Left lung (tissue), 10 donors: ENCODE data around the gene LAT. TPM values are rescaled to one million over a fixed set of nuclear protein-coding genes. Genes with fewer than 3 reads are reported as not detected.
A peak's percentile ranks its signal among the peaks of the same experiment; 100 is the strongest.

ENCODE experiments used
- ATAC-seq: fragments of 200-7000 bp; cut with Tn5 transposase; one replicate; pipeline ENCODE4 v1.9.1; 2020; ENCODE audit warnings: moderate library complexity
- DNase-seq, 4 donors: peaks; one replicate each; pipeline ENCODE4 v3.0.0-alpha.2; 2013 to 2020
- H3K27ac ChIP-seq, 2 donors: fragments of 200-600 bp; sonication (generic) in 1 of 2; one replicate each; pipeline versions ENCODE4 v1.5.0 to v1.8.0; 2020 to 2021
- H3K27me3 ChIP-seq, 2 donors: fragments of 200-600 bp; sonication (generic) in 1 of 2; one replicate each; pipeline versions ENCODE4 v1.5.0 to v1.8.0; 2020 to 2021
- H3K36me3 ChIP-seq, 2 donors: fragments of 200-600 bp; sonication (generic) in 1 of 2; one replicate each; pipeline versions ENCODE4 v1.5.0 to v1.8.0; 2020 to 2021
- H3K4me1 ChIP-seq, 2 donors: fragments of 200-600 bp; one replicate each; pipeline ENCODE4 v1.8.0; 2021
- H3K4me3 ChIP-seq, 2 donors: fragments of 200-600 bp; sonication (generic) in 1 of 2; one replicate each; pipeline versions ENCODE4 v1.5.0 to v1.8.0; 2020 to 2021; ENCODE audit warnings: mild to moderate bottlenecking in 1 of 2
- H3K9me3 ChIP-seq, 2 donors: fragments of 200-600 bp; sonication (generic) in 1 of 2; one replicate each; pipeline versions ENCODE4 v1.5.0 to v1.8.0; 2020 to 2021
- intact Hi-C, 2 donors: fragments of 100-400 bp; cut with DNase I; formaldehyde crosslinking; loops; one replicate each; pipeline versions ENCODE4 v1.11.2 to v1.14.2; 2022
- polyA plus RNA-seq, 6 donors: library from polyadenylated mRNA; unstranded; fragments of 120-200 nt; gene quantifications; one replicate each; pipeline ENCODE4 v1.2.1, GENCODE V29; 2013; ENCODE audit not compliant: insufficient read length in 6 of 6
- total RNA-seq, 2 donors: library from RNA; stranded (reverse); fragmentation: NEBNext Ultra II Directional; extraction: Animal tissue kit (Norgen Biotek cat#: 25700); gene quantifications; one replicate each; pipeline ENCODE4 v1.2.1, GENCODE V29; 2021
- TF ChIP-seq, protein P1 (sequence below), 2 donors: fragments of 200-600 bp; sonication (generic) in 1 of 2; IDR thresholded peaks; one replicate each; pipeline versions ENCODE4 v1.5.0 to v1.8.0; 2021; ENCODE audit warnings: antibody characterized with exemption in 2 of 2
- donor health status: DM: no; HTN: yes; CAD: no.
- donor health status: DM: no; HTN: no; CAD: no.

LAT gene
- total and polyA plus RNA-seq, 8 donors: 5.1 to 14.0 (median 7.0) TPM

DNA sequence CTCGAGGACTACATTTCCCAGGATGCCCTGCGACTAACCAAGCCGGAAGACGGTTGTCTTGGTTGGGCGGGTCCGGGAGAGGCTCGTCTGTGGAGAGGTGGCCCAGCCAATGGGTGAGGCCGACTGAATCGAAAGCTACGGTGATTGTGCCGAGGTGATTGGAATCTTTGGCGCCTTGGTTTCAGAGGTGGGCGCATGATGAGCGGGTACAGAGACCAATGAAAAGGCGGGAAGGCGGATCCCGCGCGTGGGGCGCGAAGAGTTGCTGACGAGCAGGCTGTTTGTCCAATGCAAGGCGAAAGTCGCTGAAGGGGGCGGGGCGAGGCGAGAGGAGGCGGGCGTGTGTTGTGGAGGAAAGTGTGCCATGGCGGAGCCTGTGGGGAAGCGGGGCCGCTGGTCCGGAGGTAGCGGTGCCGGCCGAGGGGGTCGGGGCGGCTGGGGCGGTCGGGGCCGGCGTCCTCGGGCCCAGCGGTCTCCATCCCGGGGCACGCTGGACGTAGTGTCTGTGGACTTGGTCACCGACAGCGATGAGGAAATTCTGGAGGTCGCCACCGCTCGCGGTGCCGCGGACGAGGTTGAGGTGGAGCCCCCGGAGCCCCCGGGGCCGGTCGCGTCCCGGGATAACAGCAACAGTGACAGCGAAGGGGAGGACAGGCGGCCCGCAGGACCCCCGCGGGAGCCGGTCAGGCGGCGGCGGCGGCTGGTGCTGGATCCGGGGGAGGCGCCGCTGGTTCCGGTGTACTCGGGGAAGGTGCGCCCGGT, 34.0 kb upstream of the LAT start, which contains the start of gene NFATC2IP:
TSS of gene NFATC2IP (plus strand) at position 290 of the 762 bp plus-strand sequence. CDS start at position 365, 75 bp downstream.
- Histone ChIP-seq H3K9me3 (no peaks in the 10 kb centered on the region), H3K4me1 (peaks cover 10 to 24% of the 10 kb centered on the region in 2 donors), H3K27me3 (no peaks in the 10 kb centered on the region), H3K4me3 (peak within 1 kb of the TSS; percentile 93 to 99), H3K27ac (peak within 1 kb of the TSS; percentile 77 to 86), H3K36me3 (peaks cover 0 to 29% of the 10 kb centered on the region in 2 donors)
- intact Hi-C loops: no loop called here
- TF ChIP-seq, protein P1, sequence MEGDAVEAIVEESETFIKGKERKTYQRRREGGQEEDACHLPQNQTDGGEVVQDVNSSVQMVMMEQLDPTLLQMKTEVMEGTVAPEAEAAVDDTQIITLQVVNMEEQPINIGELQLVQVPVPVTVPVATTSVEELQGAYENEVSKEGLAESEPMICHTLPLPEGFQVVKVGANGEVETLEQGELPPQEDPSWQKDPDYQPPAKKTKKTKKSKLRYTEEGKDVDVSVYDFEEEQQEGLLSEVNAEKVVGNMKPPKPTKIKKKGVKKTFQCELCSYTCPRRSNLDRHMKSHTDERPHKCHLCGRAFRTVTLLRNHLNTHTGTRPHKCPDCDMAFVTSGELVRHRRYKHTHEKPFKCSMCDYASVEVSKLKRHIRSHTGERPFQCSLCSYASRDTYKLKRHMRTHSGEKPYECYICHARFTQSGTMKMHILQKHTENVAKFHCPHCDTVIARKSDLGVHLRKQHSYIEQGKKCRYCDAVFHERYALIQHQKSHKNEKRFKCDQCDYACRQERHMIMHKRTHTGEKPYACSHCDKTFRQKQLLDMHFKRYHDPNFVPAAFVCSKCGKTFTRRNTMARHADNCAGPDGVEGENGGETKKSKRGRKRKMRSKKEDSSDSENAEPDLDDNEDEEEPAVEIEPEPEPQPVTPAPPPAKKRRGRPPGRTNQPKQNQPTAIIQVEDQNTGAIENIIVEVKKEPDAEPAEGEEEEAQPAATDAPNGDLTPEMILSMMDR (IDR thresholded peaks at IDR 0.05): no peak
- DNase-seq (peak; percentile 98 to 100 (median 100)), ATAC-seq (peak; percentile 98)

DNA sequence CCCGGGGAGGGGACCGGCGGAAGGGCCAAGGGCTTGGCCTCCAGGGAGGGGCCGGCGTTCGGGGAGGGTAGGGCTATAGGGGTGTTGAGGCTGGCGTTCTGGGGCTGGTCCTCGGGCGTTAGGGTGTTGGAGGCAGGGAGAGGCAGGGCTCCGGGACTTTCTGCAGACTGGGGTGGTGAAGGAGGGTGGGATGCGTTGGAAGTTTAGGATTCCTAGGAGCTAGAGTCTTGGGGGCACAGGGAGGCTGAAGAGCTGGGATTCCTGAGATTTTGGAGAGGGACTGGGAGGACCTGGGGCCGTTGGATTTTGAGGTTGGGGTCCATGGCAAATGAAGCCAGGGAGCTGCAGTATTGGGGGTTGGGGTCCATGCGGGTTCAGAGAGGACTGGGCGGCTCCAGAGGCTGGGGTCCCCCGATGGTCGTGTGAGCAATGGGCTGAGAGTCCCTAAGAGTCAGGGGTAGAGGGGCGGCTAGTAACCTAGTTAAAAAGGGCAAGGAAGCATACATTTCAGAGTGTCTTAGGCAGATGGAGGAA, 33.4 kb upstream of the LAT start:
- Histone ChIP-seq H3K27ac (peak overlapping the region in 1 of 2 donors; percentile 86), H3K9me3 (no peaks in the 10 kb centered on the region), H3K27me3 (no peaks in the 10 kb centered on the region), H3K4me1 (peaks cover 8 to 22% of the 10 kb centered on the region in 2 donors), H3K4me3 (peak overlapping the region; percentile 93 to 99), H3K36me3 (peaks cover 0 to 36% of the 10 kb centered on the region in 2 donors)
- ATAC-seq (no peak), DNase-seq (peak in 2 of 4 donors; percentile 41 to 46)
- intact Hi-C loops: no loop called here
- TF ChIP-seq, protein P1 (IDR thresholded peaks at IDR 0.05): no peak

DNA sequence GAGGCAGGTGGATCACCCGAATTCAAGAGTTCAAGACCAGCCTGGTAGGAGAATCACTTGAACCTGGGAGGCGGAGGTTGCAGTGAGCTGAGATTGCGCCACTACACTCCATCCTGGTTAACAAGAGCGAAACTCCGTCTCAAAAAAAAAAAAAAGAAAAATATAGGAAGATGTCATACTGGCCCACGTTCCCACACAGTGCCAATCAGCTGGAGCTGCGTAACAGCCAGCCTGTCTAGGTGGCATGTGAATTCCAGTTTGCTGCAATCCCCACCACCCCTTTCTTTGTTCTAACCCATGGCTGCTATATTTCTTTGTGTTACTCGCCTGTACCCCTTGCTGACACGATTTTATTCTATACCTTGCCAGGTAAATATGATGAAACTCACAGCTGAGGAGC, 26.6 kb upstream of the LAT start:
- peaks cover 0 to 99% of the 10 kb centered on the region in 2 donors for H3K36me3 ChIP-seq
- H3K27ac ChIP-seq: no peak overlapping the region
- no peaks in the 10 kb centered on the region for H3K27me3 ChIP-seq
- no peak overlapping the region for H3K4me3 ChIP-seq
- TF ChIP-seq, protein P1 (IDR thresholded peaks at IDR 0.05): no peak
- DNase-seq (peak in 1 of 4 donors; percentile 5), ATAC-seq (no peak)
- no peaks in the 10 kb centered on the region for H3K4me1 ChIP-seq
- intact Hi-C loops: no loop called here
- no peaks in the 10 kb centered on the region for H3K9me3 ChIP-seq

DNA sequence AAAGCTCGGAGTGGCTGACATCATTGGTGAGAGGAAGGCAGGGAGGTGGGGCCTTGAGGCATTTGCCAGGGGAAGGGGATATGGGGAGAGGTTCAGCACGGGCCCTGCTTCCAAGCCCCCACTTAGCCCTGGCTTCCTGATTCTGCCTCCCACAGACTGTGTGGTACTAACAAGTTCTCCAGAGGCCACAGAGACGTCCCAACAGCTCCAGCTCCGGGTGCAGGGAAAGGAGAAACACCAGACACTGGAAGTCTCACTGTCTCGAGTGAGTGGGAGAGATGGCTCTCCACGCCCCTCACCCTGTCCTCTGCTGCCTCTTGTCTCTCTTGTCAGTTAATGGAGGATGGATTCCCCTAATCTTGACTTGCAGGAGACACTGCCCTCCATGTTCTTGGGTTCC, 26.0 kb upstream of the LAT start:
- no peak overlapping the region for H3K4me3 ChIP-seq
- no peak overlapping the region for H3K27ac ChIP-seq
- ATAC-seq: no peak
- TF ChIP-seq, protein P1 (IDR thresholded peaks at IDR 0.05): no peak
- H3K27me3 ChIP-seq: no peaks in the 10 kb centered on the region
- peak in 1 of 4 donors; percentile 25 for DNase-seq
- no peaks in the 10 kb centered on the region for H3K4me1 ChIP-seq
- intact Hi-C loops: no loop called here
- H3K9me3 ChIP-seq: no peaks in the 10 kb centered on the region
- H3K36me3 ChIP-seq: peaks cover 0 to 99% of the 10 kb centered on the region in 2 donors

DNA sequence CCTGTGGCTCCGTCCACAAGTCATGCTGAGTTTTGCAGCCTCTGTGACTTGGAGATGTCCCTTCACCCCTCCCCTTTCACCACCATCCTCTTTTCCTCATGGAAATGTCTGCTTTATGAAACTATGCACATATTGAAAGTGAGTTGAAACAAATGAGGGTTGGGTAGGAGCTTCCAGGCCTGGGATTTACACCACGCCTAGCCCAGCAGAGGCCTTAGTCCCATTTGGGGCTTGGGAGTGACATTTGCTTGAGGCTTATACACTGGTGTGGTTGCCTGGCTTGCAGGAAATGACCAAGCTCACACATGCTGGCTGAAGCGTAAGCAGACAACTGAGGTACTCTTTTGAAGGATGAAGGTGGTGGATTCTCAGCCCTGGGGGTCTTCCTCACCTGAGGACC, 20.8 kb upstream of the LAT start:
- Histone ChIP-seq H3K4me1 (no peaks in the 10 kb centered on the region), H3K27me3 (no peaks in the 10 kb centered on the region), H3K36me3 (peaks cover 0 to 71% of the 10 kb centered on the region in 2 donors), H3K9me3 (no peaks in the 10 kb centered on the region), H3K4me3 (no peak overlapping the region), H3K27ac (no peak overlapping the region)
- DNase-seq: peak in 1 of 4 donors; percentile 0
- no peak for ATAC-seq
- TF ChIP-seq, protein P1 (IDR thresholded peaks at IDR 0.05): no peak
- intact Hi-C loops: no loop called here
